ENCODE measurements around the gene MEOX2.

DNA sequence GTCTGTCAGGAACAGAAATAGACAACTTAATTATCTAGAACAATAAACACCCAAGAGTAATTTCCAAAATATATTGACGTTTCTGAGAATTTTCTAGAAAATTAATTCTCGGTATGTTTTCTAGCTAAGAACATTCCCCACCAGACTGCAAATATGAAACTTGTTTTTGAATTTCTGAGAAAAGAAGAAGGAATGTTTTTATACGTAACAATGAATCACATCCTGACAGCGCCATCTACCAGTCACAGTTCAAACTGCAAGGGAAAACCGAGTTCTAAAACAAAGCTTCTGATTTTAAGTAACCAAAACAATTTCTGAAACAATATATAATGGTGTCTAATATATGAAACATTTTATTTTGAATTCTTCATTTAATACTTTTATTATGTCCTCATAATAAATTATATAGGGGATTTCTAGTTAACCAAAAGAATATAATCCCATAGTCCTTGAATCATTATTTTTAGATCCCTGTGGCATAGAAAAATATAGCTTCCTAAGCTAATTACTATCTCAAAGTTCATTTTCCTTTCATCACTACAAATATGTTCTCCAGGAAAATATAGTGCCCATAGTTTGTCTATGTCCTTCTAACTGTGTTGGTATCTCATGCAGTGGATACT, 34.5 kb upstream of the MEOX2 start:
- TF ChIP-seq SPI1 (IDR thresholded peaks at IDR 0.05; ENCODE audit: low read depth, low read length) (no peak), POLR2AphosphoS5 (IDR thresholded peaks at IDR 0.05; ENCODE audit: low read depth, low read length) (no peak), POLR2A (IDR thresholded peaks at IDR 0.05; ENCODE audit: low read depth, low read length) (no peak)

Measured in GM12891 (cell line).